ENCODE results near the gene WLS. TPM values are rescaled to one million over a fixed set of nuclear protein-coding genes. Genes with fewer than 3 reads are reported as not detected.
"Not testable (repeated sequence)": the region's sequence is repeated elsewhere in the genome, so short reads cannot be mapped to it uniquely, and the experiment has no call there.

Gene WLS
- total RNA-seq, 1 donor from 2014 or later, result 32.5 TPM

- no peak for DNase-seq (ENCODE audit: low read depth)
Measured at GRCh38 chr1:68201546-68202238, 30.6 kb downstream of the WLS start.

- no peak for DNase-seq (ENCODE audit: low read depth)
Measured at GRCh38 chr1:68199603-68200002, 32.7 kb downstream of the WLS start.

- peak; percentile 77 for DNase-seq (ENCODE audit: low read depth)
Measured at GRCh38 chr1:68198752-68199151, 33.6 kb downstream of the WLS start.

GRCh38 chr1:68197891-68198290 lies 34.4 kb downstream of the WLS start:
- peak; percentile 95 for DNase-seq (ENCODE audit: low read depth)

GRCh38 chr1:68197461-68197860 lies 34.9 kb downstream of the WLS start:
- DNase-seq (ENCODE audit: low read depth), result no peak

GRCh38 chr1:68196676-68197075 lies 35.6 kb downstream of the WLS start:
- no peak for DNase-seq (ENCODE audit: low read depth)

GRCh38 chr1:68191717-68192116 lies 40.6 kb downstream of the WLS start:
- DNase-seq (ENCODE audit: low read depth), result no peak

- DNase-seq (ENCODE audit: low read depth), result no peak
Measured at GRCh38 chr1:68188644-68189340, 43.5 kb downstream of the WLS start.

- DNase-seq (ENCODE audit: low read depth), result no peak
Measured at GRCh38 chr1:68188060-68188538, 44.2 kb downstream of the WLS start.

- peak; percentile 65 for DNase-seq (ENCODE audit: low read depth)
Measured at GRCh38 chr1:68185743-68186142, 46.6 kb downstream of the WLS start.

- no peak for DNase-seq (ENCODE audit: low read depth)
Measured at GRCh38 chr1:68183895-68184294, 48.4 kb downstream of the WLS start.

- no peak for DNase-seq (ENCODE audit: low read depth)
Measured at GRCh38 chr1:68181165-68181556, 51.2 kb downstream of the WLS start.

GRCh38 chr1:68180441-68181164 lies 51.7 kb downstream of the WLS start:
- no peak for DNase-seq (ENCODE audit: low read depth)

GRCh38 chr1:68178821-68179490 lies 53.4 kb downstream of the WLS start:
- DNase-seq (ENCODE audit: low read depth), result no peak

GRCh38 chr1:68175621-68176398 lies 56.5 kb downstream of the WLS start:
- DNase-seq (ENCODE audit: low read depth), result peak; percentile 86

GRCh38 chr1:68174738-68175113 lies 57.6 kb downstream of the WLS start:
- peak; percentile 48 for DNase-seq (ENCODE audit: low read depth)

- peak; percentile 93 for DNase-seq (ENCODE audit: low read depth)
Measured at GRCh38 chr1:68173936-68174737, 58.2 kb downstream of the WLS start.

GRCh38 chr1:68173283-68173935 lies 58.9 kb downstream of the WLS start:
- peak; percentile 57 for DNase-seq (ENCODE audit: low read depth)

- DNase-seq (ENCODE audit: low read depth), result not testable (repeated sequence)
Measured at GRCh38 chr1:68171795-68172194, 60.5 kb downstream of the WLS start.
